Activated CD8-positive, alpha-beta T cell treated with anti-CD3 and anti-CD28 coated beads for 36 hours (primary cell): ENCODE results near the gene SCAF8. TPM values are rescaled to one million over a fixed set of nuclear protein-coding genes. Genes with fewer than 3 reads are reported as not detected.

Experiments used
- ATAC-seq: fragments of 200-7000 bp; cut with Tn5 transposase; one replicate; pipeline ENCODE4 v1.10.0; 2021; ENCODE audit warnings: mild to moderate bottlenecking, moderate library complexity
- CTCF ChIA-PET: fragments of 350-600 bp; sonication (Branson Sonifier 250); formaldehyde crosslinking; loops from one replicate; lab custom pipeline; 2021; ENCODE audit warnings: antibody characterized with exemption; lab: Charles Lee
- POLR2A ChIA-PET: fragments of 350-600 bp; sonication (Branson Sonifier 250); formaldehyde crosslinking; loops from one replicate; lab custom pipeline; 2021; ENCODE audit warnings: antibody characterized with exemption; lab: Charles Lee
- DNase-seq: peaks from one replicate; pipeline ENCODE4 v3.0.0-alpha.2; 2020
- H3K27ac Mint-ChIP-seq: one replicate; pipeline ENCODE4 v1.8.0; 2021; ENCODE audit warnings: mild to moderate bottlenecking, mixed read lengths
- H3K27me3 Mint-ChIP-seq: one replicate; pipeline ENCODE4 v1.8.0; 2021; ENCODE audit warnings: mixed read lengths
- H3K36me3 Mint-ChIP-seq: one replicate; pipeline ENCODE4 v1.8.0; 2021; ENCODE audit warnings: low read depth, mixed read lengths
- H3K4me1 Mint-ChIP-seq: one replicate; pipeline ENCODE4 v1.8.0; 2021; ENCODE audit warnings: low read depth, mixed read lengths
- H3K4me3 Mint-ChIP-seq: one replicate; pipeline ENCODE4 v1.8.0; 2021; ENCODE audit warnings: mild to moderate bottlenecking, moderate library complexity, mixed read lengths
- H3K9me3 Mint-ChIP-seq: one replicate; pipeline ENCODE4 v1.8.0; 2021; ENCODE audit warnings: mixed read lengths
- CTCF ChIP-seq: fragments of 200-600 bp; IDR thresholded peaks from one replicate; pipeline ENCODE4 v1.8.0; 2022; ENCODE audit warnings: antibody characterized with exemption, mild to moderate bottlenecking
- intact Hi-C: fragments of 100-400 bp; cut with micrococcal nuclease; formaldehyde crosslinking; loops from one replicate; pipeline ENCODE4 v1.10.0; 2022
- microRNA-seq: library from miRNA; unstranded; fragments of <30 nt; microRNA quantifications from one replicate; pipeline ENCODE4 v1.2.0, GENCODE V29; 2022; ENCODE audit warnings: borderline microRNAs expressed, borderline replicate concordance
- total RNA-seq, 2 experiments: library from RNA; stranded (reverse); gene quantifications; one replicate each; pipeline ENCODE4 v1.2.3, GENCODE V29; 2021

SCAF8 gene
- total RNA-seq, 2 experiments from 2014 or later, result 31.3 to 32.9 TPM

- intact Hi-C loops, result no loop called here
- no peak for TF ChIP-seq CTCF
- H3K27me3 Mint-ChIP-seq, result no peaks in the 10 kb centered on the region
- H3K4me1 Mint-ChIP-seq, result peaks cover 3% of the 10 kb centered on the region
- peaks cover 3% of the 10 kb centered on the region for H3K36me3 Mint-ChIP-seq
- CTCF ChIA-PET, result no interaction called here
- H3K9me3 Mint-ChIP-seq, result no peaks in the 10 kb centered on the region
- no peak for DNase-seq
- ATAC-seq, result no peak
- H3K27ac Mint-ChIP-seq, result no peak overlapping the region
- POLR2A ChIA-PET, result interaction anchor here (0.5 kb wide), 1 partner anchor 126 kb away, joined by 3 read pairs; no protein-coding TSS in a partner anchor
- no peak overlapping the region for H3K4me3 Mint-ChIP-seq
Measured at GRCh38 chr6:154874773-154875592, 141.8 kb downstream of the SCAF8 start.

GRCh38 chr6:154876486-154877280 lies 143.5 kb downstream of the SCAF8 start:
- no peak for TF ChIP-seq CTCF
- ChIA-PET CTCF (interaction anchor here (0.8 to 2.0 kb wide), 5 partner anchors 9 to 201 kb away, joined by 3 to 6 read pairs (median 4); no protein-coding TSS in a partner anchor), POLR2A (interaction anchor here (0.6 kb wide), 1 partner anchor 8 kb away, joined by 3 read pairs; no protein-coding TSS in a partner anchor)
- ATAC-seq (no peak), DNase-seq (no peak)
- H3K36me3 Mint-ChIP-seq, result peaks cover 3% of the 10 kb centered on the region
- intact Hi-C loops, result no loop called here
- H3K27ac Mint-ChIP-seq, result no peak overlapping the region
- H3K9me3 Mint-ChIP-seq, result no peaks in the 10 kb centered on the region
- H3K4me3 Mint-ChIP-seq, result no peak overlapping the region
- no peaks in the 10 kb centered on the region for H3K27me3 Mint-ChIP-seq
- H3K4me1 Mint-ChIP-seq, result peaks cover 3% of the 10 kb centered on the region

DNA sequence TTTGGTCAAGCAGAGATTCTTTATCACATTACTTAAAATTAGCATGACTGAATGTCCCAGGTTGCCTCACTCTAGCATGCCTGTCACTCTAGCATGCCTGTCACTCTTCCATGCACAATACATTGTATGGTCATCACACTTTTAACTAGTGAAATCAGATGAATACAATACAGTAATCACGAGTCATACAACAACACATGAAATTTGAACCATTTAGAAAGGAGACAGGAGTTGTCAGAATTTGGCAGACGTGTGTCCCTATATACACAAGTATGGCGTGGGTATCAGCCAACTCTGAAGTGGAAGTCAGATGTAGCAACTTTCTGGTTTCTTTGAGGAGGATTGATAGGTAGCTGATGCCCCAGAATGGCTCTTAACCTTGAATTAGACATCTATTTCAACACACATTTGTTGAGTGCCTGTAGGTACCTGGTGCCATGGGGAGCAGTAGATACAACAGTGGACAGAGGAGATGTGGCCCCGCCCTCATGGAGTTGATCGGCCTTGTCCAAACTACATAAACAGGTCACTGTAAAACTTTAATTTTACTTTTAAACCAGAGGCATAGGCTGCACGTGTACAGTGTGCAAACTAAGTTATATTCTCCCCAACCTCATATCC lies 145.8 kb downstream of the SCAF8 start:
- Mint-ChIP-seq H3K36me3 (peaks cover 3% of the 10 kb centered on the region), H3K4me1 (peaks cover 3% of the 10 kb centered on the region), H3K27me3 (no peaks in the 10 kb centered on the region), H3K4me3 (no peak overlapping the region), H3K9me3 (no peaks in the 10 kb centered on the region), H3K27ac (no peak overlapping the region)
- ATAC-seq (no peak), DNase-seq (no peak)
- CTCF ChIA-PET, result interaction anchor here (1.0 to 1.4 kb wide), 2 partner anchors 10 to 11 kb away, joined by 3 read pairs; no protein-coding TSS in a partner anchor
- no peak for TF ChIP-seq CTCF
- intact Hi-C loops, result no loop called here
- POLR2A ChIA-PET, result no interaction called here

DNA sequence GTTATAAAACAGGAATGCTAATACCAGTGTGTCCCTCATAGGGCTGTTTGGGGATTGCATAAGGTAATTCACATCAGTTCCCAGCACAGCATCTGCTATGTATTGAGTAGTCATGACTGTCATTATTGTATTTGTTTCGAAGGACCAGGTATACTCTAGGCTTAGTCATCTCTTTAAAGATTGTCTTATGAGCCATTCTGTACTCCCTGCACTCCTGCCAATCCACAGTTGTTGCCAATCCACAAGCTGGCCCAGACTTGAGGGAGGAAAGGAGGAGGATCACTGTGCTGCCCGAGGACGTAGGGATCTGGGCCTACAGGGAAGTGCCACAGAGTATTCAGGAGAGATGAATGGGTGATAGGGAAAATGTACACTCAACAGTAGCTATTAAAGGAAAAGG lies 148.9 kb downstream of the SCAF8 start:
- Mint-ChIP-seq H3K27me3 (no peaks in the 10 kb centered on the region), H3K4me3 (no peak overlapping the region), H3K36me3 (no peaks in the 10 kb centered on the region), H3K9me3 (no peaks in the 10 kb centered on the region), H3K4me1 (peaks cover 3% of the 10 kb centered on the region), H3K27ac (no peak overlapping the region)
- DNase-seq, result no peak
- no peak for ATAC-seq
- ChIA-PET CTCF (no interaction called here), POLR2A (no interaction called here)
- no peak for TF ChIP-seq CTCF
- intact Hi-C loops, result no loop called here

Small RNAs within 50 kb of the gene (microRNA-seq; reads per million reads assigned to microRNA genes)
- gene MIR1273C, result not detected

Other genes with a start within 250 kb of the SCAF8 start
- gene CNKSR3, start 222.7 kb upstream of the SCAF8 start, total RNA-seq, result under 1 TPM; 0.34 to 0.45 TPM